IPS-11a (cell line): ENCODE measurements around the gene WEE1.
"Not testable (repeated sequence)": the region's sequence is repeated elsewhere in the genome, so short reads cannot be mapped to it uniquely, and the experiment has no call there.

Experiments used
- H3K4me3 ChIP-seq: one replicate; pipeline ENCODE4 v1.5.1; 2013; ENCODE audit warnings: low read depth, low read length, control low read depth

The WEE1 gene

GRCh38 chr11:9573052-9573774 is at the start of gene WEE1:
Gene WEE1, plus strand, starts transcription at chr11:9573670. Its CDS starts 264 bp downstream, at chr11:9573934.
- H3K4me3 ChIP-seq: peak within 1 kb of the TSS; percentile 95

DNA sequence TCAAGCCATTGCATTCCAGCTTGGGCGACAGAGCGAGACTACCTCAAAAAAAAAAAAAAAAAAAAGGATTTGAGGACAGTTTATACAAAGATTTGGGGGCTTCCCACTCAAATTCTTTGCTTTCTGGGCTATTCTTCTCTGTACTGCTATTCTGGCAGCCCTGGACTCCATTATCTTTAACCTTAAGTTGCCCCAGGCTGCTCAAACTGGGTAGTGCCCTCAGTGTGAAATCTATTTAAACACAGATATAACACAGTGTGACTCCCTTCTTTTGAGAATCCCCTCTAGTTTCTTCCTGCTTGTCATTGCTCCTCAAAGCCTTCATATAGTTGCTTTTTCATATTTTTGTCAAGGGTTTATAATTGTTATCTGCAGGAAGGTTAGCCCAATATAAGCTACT is 49.5 kb upstream of the WEE1 start:
- H3K4me3 ChIP-seq: no peak overlapping the region

DNA sequence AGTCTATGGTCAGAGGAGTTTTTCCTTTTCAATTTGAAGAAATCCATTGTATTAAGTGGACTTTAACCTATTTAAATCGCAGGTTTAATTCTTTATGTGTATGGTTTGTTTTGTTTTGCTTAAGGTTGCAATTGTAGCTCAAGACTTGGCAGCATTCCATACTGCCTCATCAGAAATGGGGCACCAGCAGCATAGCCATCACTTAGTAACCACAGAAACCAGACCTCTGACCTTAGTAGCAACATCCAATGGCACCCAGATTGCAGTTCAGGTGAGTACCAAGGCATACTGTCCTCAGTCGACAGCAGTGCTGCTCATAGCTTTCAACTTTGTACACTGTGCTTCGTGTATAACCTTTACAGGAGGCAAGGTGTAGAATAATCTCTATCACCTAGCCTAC is 48.4 kb upstream of the WEE1 start:
- H3K4me3 ChIP-seq: no peak overlapping the region

DNA sequence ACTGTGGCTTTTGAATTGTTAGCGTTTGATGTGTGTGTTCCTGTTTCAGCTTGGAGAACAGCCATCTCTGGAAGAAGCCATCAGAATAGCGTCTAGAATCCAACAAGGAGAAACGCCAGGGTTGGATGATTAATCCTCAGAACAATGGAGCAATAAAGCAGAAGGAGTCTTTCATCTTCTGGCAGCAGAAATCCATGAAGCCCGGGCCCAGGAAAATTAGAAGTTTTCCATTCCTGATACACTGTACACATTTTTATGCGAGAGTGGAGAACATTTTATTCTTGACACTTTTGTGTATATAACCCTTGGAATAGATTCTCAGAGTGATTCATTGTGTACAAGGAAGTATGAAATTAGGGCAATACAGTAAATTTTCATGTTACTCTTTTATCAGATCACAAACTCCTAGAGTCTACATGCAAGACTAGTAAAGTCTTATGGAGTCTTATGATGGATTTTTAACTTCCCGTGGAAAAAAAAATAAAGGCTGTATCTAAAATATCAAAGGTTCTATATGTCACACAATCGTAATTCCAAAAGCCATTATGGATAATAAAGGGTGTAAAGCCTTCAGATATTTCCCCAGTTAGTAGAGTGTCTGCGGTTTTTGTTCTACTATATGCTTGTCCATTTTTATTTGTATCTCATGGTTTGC is 45.9 kb upstream of the WEE1 start:
- no peak overlapping the region for H3K4me3 ChIP-seq

DNA sequence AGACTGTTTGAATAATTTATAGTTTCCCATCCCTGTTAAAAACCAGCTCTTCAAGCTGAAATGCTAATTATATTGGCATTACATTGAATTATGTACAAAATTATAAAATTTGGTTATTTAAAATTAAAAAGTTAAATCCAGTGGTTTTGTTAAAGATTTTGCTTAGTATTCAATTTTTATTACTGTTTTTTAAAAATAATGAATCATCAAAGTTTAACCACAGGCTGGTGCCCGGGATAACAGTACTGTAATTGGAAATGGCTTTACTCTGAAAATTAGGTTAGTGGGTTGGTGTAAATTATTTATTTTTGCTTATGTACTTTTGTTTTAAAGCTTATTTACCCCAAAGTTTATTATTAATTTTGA is 45.4 kb upstream of the WEE1 start:
- no peak overlapping the region for H3K4me3 ChIP-seq

- no peak overlapping the region for H3K4me3 ChIP-seq
These were observed 44.7 kb upstream of the WEE1 start for GRCh38 chr11:9528573-9529333.

- H3K4me3 ChIP-seq: no peak overlapping the region
These were observed 44.2 kb upstream of the WEE1 start for GRCh38 chr11:9529334-9529650.

DNA sequence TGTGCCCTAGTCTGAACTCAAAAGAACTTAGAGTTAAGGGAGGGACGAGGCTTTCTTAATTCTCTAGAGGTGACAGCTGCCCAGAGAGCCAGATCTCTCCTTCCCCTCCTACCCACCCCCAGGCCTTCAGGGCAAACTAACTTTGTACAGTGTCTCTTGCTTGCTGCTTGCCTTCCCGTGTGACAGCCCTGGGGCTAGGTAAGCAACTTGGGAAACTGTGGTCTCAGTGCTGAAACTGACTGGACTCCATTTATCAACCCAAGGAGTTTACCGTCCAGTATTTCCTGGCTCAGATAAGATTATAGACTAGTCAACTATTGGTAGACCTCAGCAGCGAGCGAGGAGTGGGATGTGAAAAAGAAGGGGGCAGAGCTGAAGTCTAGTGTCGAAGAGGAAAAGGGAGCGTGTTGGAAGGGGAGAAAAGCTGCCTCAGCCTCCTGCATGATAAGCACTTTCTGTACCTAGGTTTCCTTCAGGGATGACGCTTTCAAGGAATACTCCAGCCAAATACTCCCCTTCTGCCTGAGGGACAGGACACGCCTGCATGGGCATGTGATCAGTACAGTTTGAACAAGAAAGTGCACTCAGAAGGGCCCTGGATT is 43.3 kb upstream of the WEE1 start:
- no peak overlapping the region for H3K4me3 ChIP-seq

DNA sequence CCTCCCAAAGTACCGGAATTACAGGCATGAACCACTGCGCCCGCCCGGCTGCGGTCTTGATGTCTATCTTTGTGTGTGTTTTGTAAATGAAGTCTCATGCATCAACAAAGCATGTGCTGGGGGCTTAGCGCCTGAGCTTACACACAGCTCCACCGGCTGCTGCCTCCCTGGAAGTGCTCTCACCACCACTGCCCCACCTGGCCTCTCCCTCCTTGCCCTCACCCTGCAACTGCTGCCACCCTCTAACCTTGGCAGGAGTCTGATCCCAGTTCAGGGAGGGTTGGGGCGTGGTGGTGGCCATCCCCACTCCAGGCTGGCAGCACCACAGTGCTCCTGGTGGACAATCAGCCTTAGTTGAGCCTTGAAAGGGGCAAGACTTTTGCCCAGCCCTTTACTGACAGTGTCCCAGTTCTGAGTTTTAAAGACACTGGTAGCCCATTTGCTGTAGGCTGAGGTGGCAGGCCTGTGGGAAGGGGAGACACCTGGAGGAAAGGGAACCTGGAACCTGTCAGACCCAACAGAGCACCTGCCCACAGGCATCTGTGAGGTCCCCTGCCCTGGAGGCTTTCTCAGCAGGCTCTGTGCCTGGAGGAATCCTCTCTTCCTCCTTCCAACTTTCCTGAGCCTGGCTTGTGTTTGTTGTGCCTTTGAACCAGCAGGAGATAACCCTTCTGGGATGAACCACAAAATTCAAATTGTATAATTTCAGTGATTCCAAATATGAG is 42.4 kb upstream of the WEE1 start:
- H3K4me3 ChIP-seq: no peak overlapping the region

GRCh38 chr11:9533058-9533457 is 40.4 kb upstream of the WEE1 start:
- H3K4me3 ChIP-seq: no peak overlapping the region

DNA sequence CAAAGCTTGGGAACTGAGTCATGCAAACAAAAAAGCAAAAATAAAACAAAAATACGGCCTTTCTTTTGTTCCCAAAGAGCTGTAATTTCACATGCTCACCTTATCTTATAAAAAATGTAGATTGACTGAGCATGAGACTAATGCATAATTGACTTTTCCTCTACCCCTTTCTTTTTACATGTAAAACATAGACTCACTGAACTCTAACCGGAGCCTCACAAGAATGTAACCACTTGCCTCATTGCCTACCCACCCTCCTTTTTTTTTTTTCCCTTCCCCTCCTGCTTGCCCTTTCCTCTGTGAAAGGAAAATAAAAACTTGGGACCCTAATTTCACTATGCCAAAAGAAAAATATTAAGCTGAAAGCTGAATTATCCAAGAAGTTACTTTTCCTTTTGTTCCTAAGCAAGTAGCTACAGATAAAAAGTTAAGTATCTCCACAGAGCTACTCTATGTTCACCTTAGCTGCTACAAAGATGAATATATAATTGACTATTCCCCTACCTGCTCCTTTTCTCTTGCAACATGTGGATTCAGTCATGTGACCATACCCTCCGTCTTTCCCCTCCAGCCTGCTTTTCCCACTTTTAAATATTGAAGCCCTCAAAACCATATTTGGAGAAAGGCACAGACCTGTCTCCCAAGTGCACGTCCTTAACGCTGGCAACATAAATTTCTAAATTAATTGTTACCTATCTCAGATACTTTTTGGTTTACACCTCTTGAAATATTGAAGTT is 39.6 kb upstream of the WEE1 start:
- no peak overlapping the region for H3K4me3 ChIP-seq

DNA sequence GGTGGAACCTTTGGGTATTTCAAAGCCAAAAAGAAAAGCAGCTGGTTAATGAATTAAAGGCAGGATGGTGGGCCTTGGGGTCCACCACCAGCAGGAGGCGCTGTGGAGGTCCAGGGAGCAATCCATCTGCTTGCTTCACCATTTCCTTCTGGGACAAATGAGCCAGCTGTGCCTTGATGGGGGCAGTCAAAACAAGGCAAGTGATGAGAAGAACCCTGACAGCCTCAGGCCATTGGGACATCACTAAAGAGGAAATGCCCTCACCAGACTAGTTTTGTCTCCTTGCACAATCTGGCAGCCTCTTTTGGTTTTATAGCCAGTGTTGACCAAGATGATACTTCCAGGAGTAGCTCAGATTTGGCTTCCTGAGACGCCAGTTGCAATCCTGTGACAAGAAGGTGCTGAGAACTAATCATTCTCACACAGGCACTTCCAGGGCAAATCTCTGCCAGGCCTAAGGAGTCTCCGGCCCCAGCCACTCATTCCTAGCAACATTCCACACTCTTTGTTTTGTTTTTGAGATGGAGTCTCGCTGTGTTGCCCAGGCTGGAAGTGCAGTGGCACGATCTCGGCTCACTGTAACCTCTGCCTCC is 38.2 kb upstream of the WEE1 start:
- H3K4me3 ChIP-seq: no peak overlapping the region

- H3K4me3 ChIP-seq: no peak overlapping the region
These were observed 34.9 kb upstream of the WEE1 start for GRCh38 chr11:9538548-9538947.

DNA sequence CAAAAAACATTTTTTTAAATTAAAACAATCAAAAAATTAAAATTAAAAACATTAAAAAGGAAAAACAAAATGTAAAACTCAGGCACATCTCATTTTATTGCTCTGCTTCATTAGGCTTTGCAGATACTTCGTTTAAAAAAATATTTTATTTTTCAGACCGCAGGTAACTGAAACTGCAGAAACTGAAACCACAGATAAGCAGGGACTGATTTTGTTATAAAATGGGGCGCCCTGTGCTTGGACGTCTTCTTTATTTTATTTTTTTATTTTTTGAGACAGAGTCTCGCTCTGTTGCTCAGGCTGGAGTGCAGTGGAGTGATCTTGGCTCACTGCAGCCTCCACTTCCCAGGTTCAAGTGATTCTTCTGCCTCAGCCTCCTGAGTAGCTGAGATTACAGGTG is 24.3 kb upstream of the WEE1 start:
- not testable (repeated sequence) for H3K4me3 ChIP-seq

DNA sequence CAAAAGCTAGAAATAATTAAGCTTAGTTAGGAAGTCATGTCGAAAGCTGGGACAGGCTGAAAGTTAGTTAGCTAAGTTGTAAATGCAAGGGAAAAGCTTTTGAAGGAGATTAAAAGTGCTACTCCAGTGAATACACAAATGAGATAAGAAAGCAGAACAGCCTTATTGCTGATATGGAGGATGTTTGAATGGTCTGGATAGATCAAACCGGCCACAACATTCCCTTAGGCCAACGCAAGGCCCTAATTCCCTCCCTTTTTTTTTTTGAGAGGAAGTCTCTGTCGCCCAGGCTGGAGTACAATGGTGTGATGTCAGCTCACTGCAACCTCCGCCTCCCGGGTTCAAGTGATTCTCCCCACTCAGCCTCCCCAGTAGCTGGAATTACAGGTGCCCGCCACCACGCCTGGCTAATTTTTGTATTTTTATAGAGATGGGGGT is 23.3 kb upstream of the WEE1 start:
- no peak overlapping the region for H3K4me3 ChIP-seq

GRCh38 chr11:9561279-9561982 is 12.0 kb upstream of the WEE1 start:
- H3K4me3 ChIP-seq: no peak overlapping the region

DNA sequence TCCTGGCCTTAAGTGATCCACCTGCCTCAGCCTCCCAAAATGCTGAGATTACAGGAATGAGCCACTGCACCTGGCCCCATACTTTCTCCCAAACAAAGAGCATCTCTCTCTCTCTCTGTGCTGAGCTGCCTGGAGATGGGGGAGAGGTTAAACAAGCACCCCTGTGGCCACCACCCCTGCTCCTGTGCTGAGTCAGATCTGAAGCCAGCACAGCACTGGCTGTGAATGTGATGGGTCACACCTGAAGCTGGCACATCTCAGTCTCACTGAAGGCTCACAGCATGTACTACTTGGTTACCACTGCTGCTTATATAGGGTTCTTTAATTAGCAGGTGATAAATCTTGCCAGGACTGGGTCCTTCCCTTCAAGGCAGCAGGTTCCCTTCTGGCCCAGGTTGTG is 10.8 kb upstream of the WEE1 start:
- H3K4me3 ChIP-seq: no peak overlapping the region

DNA sequence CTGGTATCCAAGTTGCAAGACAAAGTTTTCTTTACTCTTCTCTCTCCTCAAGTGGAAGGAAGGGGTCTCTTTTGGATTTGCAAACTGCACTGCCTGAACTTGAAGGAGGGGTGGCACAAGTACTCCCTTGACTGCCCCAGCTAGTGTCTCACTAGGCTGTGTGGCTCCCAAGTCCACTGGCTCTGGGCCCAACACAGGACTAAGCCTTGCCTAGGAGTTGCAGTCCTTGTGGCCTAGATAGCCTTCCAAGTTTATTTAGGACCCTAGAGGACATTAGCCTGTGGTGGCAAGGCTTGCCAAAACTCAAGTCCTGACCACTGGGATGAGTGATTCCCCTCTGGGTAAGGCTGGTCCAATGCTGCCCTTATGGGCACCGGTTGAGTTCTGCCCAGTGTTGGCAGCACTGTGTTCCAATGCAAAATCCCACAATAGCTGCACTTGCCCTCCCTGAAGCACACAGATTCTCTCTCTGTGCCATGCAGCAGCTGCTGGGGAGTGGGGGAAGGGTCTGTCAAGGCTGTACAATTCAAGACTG is 10.2 kb upstream of the WEE1 start:
- H3K4me3 ChIP-seq: no peak overlapping the region
